MV-4-11 (cell line): ENCODE data around the gene RDH13.
A peak's percentile ranks its signal among the peaks of the same experiment; 100 is the strongest.
"Not testable (repeated sequence)": the region's sequence is repeated elsewhere in the genome, so short reads cannot be mapped to it uniquely, and the experiment has no call there.

ENCODE experiments used
- DNase-seq: peaks from one replicate; lab custom pipeline; 2025; lab: John Stamatoyannopoulos, UW

Gene RDH13

DNA sequence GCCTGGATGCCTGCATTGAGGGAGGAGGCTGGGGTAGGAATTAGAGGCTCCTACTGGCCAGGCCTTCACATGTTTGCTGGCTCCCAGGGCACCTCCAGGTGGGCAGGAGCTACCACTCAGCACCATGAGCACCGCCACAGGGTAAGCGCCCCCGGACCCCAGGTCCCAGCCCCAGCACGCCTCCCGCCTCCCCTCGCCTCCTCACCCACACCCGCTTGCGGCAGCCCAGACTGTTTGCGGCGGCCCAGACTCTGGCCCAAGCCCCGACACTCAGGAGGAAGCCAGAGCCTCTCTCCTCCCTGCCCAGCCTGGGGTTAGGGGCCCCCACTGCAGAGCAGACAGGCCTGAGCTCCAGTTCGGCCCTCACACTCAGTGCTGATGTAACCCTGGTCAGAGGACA lies 13.4 kb upstream of the RDH13 start:
- no peak for DNase-seq

DNA sequence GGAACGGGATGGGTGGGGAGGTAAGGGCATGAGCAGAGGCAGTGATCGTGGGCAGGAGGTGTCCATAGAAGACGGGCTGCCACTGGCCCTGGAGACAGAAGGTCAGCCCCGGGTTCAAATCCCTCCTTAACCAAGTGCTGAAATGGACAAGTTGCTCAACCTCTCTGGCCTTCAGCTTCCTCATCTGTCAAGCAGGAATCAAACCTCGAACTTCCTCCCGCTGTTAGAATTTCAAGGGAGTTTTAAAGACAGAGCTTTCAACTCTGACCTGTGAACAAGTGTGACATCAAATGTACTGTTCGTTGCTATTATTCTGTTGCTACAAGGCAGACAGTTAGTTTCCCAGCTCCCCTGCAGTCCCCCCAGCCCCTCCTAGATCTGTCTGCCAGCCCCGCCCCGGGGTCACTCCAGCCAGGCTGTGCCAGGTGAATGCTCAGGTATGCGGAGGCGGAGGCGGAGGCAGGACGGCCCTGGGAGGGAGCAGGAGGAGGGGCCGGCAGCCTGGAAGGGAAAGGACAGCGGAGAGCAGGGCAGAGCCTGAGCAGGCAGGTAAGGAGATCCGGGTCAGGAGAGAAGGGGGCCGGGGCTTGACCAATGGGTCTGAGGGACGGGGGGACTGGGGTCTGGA lies 12.5 kb upstream of the RDH13 start, which contains the start of gene EPS8L1:
Gene EPS8L1, plus strand, starts transcription at position 499 of the 628 bp plus-strand sequence. CDS start 576 bp downstream, outside the sequence.
- DNase-seq, result peak; percentile 92

DNA sequence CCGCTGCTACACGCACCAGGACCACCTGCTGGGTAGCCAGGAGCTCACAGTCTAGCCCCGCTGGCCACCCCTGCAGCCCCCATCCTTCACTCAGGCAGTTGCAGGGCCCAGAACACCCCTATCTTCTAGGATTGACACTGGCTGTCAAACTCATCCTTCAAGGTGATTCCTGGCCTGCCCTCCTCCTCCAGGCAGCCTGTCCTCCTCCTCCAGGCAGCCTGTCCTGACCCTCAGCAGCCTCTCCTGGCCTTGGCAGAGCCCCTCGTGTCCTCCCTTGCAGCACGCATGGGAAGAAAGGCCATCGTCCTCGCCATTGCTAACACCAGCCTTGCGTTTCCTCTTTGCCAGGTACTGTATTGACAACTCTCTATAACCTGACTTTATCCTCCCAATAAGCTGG lies 9.0 kb upstream of the RDH13 start:
- DNase-seq, result no peak

DNA sequence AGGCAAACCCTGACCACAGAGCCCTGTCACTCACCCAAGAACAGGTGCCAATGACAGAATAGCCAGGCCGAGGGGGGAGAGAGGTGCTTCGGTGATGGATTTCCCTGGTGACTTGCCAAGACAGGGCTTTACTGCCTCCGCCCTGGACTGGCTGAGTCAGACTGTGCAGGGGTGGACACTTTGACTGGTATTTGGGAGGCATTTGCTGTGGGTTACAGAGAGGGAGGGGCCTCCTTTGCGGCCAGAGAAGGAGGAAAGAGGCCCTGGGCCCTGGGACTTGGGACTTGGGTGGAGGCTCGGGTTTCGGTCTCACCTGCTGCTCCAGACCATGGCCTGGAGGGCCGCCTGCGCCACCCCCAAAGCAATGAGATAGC lies 8.2 kb upstream of the RDH13 start:
- peak; percentile 74 for DNase-seq

DNA sequence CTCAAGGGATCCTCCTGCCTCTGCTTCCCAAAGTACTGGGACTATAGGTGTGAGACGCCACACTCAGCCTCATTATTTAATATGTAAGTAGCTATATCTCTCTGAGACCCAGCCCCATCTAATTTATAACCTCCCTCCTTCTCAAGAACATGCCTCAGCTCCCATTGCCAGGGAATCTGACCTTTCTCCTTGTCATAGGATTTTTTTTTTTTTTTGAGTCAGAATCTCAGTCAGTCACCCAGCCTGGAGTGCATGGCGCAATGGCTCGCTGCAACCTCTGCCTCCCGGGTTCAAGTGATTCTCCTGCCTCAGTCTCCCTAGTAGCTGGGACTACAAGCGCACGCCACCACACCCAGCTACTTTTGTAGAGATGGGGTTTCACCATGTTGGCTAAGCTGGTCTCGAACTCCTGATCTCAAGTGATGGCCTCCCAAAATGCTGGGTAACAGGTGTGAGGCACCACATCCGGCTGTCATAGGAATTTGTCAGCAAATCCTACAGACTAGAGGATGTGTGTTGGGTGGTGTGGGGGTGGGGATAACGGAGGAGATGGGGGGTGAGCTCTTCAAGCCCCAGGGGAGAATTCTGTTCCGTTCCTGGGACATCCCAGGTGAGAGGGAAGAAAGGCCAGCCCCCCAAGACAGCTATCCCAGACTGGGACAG lies 7.6 kb upstream of the RDH13 start:
- DNase-seq, result no peak

DNA sequence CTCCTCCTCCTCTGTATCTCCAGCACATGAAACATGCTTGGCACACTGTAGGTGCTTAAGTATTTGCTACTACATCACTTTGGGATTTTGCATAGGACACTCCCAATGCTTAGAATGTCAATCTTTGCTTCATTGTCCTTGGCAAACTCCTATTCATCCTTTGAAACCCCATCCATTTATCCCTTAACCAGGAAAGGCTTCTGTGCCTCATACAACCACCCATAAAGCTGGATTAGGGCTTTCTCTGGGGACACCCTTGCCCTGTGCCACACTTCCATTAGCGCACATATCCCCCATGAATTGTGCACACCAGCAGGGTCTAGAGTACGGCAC lies 6.9 kb upstream of the RDH13 start:
- DNase-seq, result no peak

DNA sequence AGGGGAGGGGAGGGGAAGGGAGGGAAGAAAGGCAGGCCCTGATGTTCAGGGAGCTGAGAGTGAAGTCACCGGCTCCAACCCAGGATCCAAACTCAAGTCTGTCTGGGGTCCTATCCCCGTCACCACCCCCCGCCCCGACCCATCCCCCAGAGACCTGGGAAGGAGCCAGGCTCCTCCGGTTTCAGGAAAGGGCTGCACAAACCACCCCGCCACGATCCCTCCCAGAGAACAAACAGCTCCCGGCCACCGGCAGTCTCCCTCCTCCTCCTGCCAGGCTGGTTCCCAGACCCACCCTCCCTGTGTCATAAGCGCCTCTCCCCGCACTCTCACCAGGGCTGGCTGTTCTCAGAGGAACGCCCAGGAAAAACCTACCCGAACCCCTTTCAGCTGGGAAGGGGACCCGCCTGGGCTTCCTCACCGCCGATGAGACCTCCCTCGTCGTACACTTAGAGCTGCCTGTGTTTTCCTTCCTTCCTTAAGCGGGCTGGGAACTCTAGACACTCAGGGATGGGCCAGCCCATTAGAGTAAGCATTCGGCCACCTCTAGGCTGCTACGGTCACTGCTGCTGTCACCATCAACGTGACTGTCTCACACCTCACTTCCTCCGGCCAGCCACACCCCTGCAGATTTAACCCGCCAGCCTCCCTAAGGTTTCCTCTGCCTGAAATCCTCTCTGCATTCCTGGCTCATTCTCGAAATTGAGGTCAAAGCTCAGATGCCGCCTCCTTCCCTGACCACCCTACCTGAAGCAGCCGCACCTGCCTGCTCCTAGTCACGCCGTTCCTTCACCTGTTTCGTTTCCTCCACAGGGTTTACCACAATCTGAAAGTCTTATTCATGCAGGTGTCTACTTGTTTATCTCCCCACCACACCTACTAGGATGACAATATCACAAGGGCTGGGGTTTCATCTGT lies 6.3 kb upstream of the RDH13 start:
- DNase-seq, result no peak

DNA sequence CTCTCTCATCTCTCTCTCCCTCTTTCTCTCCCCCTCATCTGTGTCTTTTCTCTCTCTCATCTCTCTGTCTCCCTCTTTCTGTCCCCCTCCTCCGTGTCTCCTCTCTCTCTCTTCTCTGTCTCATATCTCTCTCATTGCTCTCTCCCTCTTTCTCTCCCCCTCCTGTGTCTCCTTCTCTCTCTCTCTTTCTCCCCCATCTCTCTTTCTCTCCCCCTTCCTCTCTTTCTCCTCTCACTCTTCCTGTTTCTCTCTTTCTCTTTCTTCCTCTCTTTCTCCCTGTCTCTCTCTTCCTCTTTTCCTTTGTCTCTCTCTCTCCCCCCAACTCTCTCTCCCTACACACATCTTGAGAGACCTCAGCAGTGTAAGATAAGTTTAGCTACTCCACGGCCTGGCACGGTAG lies 4.9 kb upstream of the RDH13 start:
- no peak for DNase-seq

DNA sequence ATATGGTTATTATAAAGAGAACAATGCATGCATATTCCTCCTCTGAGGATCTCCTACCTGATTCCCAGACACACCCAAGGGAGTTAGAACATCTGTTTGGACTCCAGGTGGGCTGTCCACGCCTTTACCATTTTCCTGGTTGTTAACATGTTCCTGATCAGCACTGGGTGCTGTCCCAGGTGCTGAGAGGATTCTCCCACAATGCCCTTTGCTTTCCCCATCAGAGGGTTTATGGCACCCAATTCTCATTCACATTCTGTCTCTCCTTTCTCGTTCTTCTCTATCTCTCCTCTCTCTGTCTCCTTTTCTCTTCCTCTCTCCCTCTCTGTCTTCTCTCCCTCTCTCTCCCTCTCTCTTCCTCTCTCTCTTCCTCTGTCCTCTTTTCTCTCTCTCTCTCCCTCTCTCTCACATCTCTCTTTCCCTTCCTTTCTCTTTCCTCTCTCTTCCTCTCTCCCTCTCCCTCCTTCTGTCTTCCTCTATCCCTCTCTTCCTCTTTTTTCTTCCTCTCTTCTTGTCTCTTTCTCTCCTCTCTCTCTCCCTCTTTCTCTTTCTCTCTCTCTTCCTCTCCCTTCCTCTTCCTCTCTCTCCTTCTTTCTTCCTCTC lies 3.3 kb upstream of the RDH13 start:
- DNase-seq, result no peak

DNA sequence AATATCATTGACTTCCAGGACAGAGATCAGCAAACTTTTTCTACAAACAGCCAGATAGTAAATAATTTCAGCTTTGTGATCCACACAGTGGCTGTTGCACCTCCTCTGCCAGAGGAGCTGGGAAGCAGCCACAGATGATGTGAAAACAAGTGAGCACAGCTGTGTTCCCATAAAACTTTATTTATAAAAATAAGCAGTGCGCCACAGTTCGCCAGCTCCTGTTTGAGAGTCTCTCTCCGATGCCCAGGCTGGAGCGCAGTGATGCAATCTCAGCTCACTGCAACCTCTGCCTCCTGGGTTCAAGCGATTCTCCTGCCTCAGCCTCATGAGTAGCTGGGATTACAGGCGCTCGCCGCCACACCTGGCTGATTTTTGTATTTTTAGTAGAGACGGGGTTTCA lies 2.6 kb upstream of the RDH13 start:
- not testable (repeated sequence) for DNase-seq

DNA sequence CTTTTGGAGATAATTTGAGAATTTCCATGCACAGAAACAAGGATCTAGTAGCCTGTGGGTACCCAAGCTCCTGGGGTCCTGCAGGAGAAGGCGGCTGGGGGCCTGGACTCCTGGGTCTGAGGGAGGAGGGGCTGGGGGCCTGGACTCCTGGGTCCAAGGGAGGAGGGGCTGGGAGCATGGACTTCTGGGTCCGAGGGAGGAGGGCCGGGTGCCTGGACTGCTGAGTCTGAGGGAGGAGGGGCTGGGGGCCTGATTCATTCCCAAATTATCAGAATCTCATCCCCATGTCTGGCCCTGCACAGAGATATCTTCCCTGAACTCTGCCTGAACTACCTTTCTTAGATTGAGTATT lies 520 bp upstream of the RDH13 start:
- DNase-seq, result no peak

DNA sequence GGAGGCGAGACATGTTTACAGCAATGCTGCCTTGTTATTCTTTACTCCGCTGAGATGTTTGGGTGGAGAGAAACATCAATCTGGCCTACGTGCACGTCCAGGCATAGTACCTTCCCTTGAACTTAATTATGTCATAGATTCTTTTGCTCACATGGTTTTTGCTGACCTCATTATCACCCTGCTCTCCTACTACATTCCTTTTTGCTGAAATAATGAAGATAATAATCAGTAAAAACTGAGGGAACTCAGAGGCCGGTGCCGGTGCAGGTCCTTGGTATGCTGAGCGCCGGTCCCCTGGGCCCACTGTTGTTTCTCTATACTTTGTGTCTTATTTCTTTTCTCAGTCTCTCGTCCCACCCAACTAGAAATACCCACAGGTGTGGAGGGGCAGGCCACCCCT lies 2.7 kb downstream of the RDH13 start:
- not testable (repeated sequence) for DNase-seq

DNA sequence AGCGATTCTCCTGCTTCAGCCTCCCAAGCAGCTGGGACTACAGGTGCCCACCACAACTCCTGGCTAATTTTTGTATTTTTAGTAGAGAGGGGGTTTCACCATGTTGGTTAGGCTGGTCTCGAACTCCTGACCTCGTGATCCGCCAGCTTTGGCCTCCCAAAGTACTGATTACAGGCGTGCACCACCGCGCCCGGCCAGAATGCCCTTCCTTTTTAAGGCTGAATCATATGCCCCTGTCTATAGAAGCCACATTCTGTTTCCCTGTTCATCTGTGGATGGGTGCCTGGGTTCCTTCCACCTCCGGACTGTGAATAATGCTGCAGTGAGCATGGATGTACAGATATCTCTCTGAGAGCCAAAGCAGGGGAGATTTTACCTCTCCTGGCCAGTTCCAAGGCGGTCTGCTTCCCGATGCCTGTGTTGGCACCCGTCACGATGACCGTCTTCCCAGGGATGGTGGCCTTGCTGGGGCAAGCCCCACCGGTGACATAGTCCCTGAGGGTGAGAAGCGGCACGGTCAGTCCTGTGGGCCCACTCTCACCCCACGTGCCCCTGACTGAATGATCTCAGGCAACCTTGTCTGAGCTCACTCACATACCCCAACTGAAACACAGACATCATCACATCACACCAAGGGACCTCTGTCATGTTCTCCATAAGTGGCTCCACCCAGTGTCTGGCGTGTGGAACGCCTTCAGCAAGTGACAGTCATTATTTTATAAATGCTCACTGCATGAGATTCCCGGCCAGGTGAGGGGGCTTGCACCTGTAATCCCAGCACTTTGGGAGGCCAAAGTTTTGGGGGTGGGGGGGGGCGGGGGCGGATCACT lies 4.0 kb downstream of the RDH13 start:
- DNase-seq, result no peak

DNA sequence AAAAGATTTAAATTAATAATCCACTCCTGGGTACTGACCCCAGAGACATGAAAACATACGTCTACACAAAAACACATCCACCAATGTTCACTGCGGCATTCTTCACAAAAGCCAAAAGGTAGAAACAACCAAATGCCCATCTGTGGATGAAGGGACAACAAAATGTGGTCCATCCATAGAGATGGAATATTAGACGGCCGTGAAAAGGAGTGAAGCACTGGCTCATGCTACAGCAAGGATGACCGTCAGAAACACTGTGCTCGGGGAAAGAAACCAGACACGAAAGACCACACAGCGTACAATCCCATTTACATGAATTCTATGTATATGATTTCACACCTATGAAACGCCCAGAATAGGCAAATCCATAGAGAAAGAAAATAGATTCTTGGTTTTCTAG lies 6.1 kb downstream of the RDH13 start:
- DNase-seq, result no peak

DNA sequence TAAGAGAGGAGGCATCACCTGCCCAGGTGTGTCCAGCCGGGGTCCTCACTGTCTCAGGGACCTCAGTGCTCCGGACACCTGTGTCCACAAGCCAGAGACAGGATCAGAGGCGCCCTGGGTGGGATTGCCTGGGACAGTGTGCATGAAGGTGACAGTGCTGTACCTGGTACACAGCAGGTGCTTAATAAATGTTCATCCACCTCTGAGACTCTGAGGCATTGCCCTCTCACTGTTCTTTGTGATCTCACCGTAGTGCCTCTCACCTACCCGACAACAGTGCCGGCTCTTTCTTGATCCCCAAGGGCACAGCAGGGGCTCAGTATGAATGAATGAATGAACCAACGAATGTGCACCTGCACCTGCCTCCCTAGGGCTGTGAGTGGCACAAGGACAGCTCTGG lies 9.2 kb downstream of the RDH13 start:
- no peak for DNase-seq

DNA sequence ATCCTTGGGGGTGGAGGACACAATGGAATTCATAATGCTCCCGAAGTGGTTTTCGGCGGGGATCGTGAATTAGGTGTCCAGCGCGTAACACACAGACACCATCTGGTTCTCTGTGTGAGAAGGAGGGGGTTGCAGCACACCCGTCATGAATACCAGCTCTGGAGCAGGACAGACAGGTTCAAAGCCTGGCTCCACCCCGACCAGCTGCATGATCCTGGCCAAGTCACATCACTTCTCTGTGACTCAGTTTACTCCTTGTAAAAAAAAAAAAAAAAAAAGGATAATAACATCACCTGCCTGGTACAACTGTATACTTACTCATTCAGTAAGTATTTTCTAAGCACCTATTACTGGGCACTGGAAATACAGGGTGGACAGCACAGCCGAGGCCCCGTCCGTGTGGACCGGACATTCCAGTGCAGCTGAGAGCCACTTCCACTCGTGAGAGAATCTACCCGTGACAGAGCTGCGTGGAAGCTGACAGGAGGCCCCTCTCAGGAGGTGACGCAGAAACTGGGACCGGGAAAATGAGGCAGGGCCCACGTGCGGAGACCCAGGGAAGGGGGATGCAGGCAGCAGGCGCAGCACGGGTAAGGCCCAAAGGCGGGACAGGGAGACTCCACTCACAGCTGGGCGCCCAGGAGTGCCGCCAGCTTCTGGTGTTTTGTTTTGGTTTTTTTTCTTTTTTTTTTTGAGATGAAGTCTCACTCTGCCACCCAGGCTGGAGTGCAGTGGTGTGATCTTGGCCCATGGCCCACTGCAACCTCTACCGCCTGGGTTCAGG lies 12.0 kb downstream of the RDH13 start:
- no peak for DNase-seq

DNA sequence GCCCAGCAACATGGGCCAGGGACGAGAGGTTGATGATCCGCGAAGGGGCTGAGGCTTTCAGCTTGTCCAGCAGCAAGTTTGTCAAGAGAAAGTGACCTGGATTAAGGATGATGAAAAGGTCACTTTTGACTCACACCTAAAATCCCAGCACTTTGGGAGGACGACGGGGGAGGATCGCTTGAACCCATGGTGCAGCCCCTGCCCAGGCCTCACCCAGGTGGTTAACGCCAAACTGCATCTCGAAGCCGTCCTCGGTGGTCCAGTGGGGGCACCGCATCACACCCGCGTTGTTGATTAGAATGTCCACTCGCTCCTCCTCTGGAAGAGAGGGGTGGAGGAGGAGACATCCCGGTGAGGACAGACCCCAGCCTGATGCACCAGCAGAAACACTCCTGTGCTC lies 14.5 kb downstream of the RDH13 start:
- DNase-seq, result no peak

DNA sequence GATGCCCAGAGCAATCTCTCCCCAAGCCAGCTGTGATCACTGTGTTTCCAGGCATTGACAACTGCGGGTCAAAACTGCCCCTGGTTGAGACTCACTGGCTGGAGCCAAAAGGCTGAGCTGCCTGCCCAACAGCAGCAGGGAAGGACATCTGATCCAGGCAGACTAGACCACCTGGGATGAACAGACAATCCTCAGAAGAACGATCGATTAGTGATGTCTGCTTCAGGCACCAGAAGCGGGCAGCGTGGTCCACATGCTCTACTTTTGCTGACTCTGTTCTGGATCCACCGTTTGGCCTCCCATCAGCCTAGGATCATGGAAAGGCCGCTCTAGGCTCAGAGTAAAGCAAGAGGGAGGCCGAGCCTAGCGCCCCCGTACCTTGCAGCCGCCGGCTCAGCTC lies 15.0 kb downstream of the RDH13 start:
- DNase-seq, result no peak

DNA sequence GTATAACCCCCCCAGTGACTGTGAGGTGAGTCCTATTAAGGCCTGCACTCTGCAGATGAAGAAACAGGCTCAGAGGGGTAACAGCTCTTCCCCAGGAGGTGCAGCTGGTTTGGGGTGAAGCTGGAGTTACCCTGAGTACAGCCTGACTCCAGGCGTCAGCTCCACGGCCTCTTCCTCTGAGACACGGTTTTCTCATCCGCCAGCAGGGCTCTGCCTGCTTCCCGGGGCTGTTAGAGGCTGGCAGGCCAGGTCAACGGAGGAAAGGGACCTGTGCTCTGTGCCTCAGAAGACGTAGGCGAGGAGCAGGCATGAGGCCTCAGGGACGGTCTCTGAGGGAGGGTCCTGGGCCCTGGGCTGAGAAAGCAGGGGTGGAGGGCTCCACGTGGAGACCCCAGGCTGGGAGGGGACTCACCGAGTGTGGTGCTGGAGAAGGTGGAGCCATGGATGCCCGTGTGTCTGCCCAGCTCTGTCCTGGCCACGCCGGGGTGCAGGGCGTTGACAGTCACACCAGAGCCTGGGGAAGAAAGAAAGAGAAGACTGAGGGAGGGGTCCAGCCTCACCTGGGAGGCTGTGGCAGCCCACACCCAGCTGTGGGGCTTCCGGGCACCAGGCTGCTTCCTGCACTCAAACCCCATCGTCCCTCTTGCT lies 15.8 kb downstream of the RDH13 start:
- no peak for DNase-seq
